Right renal pelvis (tissue), 4 donors: ENCODE results near the gene SLC26A11. TPM values are rescaled to one million over a fixed set of nuclear protein-coding genes. Genes with fewer than 3 reads are reported as not detected.
"Not testable (repeated sequence)": the region's sequence is repeated elsewhere in the genome, so short reads cannot be mapped to it uniquely, and the experiment has no call there.

ENCODE experiments used
- DNase-seq, 4 donors: peaks; one replicate each; pipeline ENCODE4 v3.0.0-alpha.2; 2013; ENCODE audit warnings: low read depth in 4 of 4, low spot score in 3 of 4, missing footprints in 1 of 4
- polyA plus RNA-seq, 4 donors: library from polyadenylated mRNA; unstranded; fragments of 120-200 nt; gene quantifications; one replicate each; pipeline ENCODE4 v1.2.1, GENCODE V29; 2013; ENCODE audit not compliant: insufficient read length in 4 of 4

The SLC26A11 gene
- polyA plus RNA-seq, 4 donors = 22.9 to 28.8 (median 25.7) TPM

GRCh38 chr17:80195671-80196529 is 24.3 kb upstream of the SLC26A11 start:
- DNase-seq = no peak

GRCh38 chr17:80196652-80197051 is 23.6 kb upstream of the SLC26A11 start:
- DNase-seq = no peak

DNA sequence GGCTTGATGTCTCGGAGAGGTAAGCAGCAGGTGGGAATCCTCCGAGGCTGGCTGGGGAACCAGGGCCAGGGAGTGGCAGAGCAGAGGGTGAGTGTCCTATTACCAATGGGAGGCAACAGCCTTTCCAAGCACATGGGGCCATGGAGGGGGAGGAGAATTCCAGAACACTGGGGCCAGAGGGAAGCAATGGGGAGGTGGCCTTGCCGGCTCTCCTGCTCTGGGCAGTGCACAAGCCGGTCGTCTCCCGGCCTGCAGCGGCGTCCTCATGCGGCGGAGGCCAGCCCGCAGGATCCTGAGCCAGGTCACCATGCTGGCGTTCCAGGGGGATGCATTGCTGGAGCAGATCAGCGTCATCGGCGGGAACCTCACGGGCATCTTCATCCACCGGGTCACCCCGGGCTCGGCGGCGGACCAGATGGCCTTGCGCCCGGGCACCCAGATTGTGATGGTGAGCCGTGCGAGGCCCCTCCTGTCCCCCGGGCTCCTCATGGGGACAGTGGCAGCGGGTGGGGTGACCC is 22.0 kb upstream of the SLC26A11 start:
- DNase-seq = no peak

DNA sequence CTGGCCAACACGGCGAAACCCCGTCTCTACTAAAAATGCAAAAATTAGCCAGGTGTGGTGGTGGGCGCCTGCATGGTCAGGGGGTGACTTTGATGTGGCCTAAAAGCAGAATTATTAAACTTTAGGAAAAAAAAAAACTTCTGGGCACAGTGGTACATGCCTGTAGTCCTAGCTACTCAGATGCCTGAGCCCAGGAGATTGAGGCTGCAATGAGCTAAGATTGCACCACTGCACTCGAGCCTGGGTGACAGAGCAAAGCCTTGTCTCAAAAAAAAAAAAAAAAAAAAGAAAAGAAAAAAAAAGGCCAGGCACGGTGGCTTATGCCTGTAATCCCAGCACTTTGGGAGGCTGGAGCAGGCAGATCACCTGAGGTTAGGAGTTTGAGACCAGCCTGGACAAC is 20.9 kb upstream of the SLC26A11 start:
- not testable (repeated sequence) for DNase-seq

DNA sequence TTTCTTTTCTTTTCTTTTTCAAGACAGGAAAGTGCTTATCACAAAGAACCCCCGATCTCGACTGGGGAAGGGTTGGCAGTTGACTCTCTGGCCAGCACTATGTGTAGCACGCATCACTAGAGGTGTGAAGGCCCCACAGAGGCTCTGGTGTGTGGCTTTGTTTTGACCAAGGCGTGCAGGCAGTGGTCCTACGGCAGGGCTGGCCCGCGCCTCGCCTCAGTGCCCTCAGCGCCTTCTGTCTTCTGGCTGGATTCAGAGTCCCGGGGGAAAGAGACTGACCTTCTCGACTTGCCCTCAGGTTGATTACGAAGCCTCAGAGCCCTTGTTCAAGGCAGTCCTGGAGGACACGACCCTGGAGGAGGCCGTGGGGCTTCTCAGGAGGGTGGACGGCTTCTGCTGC is 18.8 kb upstream of the SLC26A11 start:
- no peak for DNase-seq

- DNase-seq = no peak
These were observed 18.0 kb upstream of the SLC26A11 start for GRCh38 chr17:80202197-80202596.

DNA sequence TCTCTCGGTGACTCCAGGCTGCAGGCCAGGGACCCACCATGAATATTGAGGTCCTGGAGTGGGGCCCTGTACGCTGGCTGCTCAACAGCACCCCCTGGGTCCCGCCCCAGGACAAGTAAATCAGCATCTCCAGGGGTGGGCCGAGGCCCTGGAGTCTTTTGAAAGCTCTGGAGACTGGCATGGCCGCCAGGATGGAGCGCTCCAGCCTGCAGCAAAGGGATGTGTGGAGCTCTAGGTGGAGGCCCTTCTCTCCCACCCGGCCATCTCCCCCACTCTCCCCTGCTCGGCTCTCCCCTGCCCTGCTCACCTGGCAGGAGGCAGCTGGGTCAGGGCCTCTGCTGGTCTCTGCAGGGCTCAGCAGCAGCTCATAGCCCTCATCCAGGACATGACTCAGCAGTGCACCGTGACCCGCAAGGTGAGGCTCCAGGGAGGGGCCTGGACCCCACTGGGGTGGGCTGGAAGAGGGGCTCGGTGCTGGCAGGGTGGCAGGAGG is 16.7 kb upstream of the SLC26A11 start:
- DNase-seq = no peak

- DNase-seq = no peak
These were observed 15.4 kb upstream of the SLC26A11 start for GRCh38 chr17:80204626-80205468.

DNA sequence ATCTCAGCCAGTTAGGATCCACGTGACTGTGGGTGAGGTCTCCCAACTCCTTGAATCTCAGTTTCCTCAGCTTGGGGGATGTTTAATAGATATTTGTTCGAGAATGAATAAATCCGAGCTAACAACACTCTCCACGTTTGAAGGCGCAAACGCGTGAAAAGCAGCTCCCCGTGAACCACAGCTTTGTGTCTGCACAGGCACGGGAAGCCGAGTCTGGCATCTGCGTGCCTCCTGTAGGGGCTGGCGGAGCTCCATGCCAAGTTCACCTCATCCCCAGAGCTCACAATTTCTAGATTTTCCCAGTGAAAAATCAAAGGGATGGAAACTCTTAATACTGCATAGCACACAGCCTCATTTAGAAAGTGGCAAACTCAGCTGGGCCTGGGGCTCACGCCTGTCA is 14.4 kb upstream of the SLC26A11 start:
- DNase-seq = no peak

GRCh38 chr17:80208050-80208449 is 12.2 kb upstream of the SLC26A11 start:
- no peak for DNase-seq

DNA sequence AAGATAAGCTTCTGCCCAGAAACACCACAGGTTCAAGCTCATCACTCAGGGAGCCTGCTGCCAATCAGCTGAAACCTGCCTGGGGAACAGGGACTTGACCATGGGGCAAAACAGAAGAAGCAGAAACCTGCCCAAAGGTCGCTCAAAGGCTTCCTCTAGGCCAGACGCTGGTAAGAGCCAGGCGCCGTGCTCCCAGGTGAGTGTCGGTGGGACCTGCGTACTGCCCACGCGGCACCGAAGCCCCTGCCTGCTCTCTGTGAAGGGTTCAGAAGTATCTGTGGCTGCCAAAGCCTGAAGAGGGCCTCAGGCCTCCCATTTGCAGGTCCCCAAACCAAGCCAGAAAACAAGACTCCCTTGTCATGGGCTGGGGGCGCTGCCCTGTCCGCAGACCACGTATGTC is 10.5 kb upstream of the SLC26A11 start:
- no peak for DNase-seq

DNA sequence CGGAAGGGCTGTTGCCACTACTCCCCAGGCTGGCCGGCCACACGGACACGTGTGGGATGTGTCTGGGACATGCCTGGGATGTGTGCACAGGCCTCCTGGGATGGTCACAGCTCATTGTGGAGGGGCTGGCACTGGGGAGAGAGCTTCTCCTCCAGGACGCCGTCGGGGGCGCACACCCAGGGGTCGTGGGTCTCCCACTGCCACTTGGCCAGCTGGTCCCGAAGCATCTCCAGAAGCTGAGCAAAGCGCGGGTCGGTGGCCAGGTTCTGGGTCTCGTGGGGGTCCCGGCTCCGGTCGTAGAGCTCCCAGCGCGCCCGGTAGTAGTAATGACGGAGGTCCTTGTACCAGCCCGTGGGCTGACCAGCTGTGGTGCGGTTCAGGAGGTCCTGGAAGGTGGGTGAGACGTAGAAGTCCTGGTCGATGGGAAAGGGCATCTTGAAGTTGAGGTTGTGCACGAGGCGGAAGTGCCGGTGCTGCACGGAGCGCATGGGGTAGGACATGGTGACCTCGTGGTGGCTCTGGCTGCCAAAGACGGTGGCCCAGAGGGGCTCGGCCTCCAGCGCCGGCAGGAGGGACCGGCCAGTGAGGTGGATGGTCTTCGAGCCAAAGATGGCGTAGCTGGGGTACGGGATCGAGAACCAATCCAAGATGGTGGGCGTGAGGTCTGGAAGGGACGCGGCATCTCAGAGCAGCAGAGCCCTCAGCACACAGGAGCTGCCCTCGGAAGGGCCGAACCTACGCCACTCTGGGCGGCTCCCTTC is 9.7 kb upstream of the SLC26A11 start:
- no peak for DNase-seq

DNA sequence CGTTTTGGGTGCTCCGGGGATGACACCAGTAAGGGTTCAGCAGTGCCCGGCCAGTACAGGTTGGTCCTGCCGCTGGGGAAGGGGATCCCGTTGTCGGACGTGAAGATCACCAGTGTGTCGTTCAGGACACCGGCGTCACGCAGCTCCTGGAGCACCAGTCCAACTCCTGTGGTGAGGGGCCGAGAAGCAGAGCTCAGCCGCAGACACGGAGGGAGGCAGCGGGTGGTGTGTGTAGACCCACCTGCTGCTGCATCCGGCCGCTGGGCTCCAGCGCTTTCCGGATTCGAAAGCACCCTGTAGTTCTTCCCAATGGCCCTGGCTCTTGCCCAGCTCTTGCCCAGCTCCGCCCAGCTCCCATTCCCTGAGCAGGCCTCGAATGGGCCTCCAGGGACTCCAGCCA is 8.1 kb upstream of the SLC26A11 start:
- DNase-seq = no peak

GRCh38 chr17:80212511-80212910 is 7.7 kb upstream of the SLC26A11 start:
- no peak for DNase-seq

DNA sequence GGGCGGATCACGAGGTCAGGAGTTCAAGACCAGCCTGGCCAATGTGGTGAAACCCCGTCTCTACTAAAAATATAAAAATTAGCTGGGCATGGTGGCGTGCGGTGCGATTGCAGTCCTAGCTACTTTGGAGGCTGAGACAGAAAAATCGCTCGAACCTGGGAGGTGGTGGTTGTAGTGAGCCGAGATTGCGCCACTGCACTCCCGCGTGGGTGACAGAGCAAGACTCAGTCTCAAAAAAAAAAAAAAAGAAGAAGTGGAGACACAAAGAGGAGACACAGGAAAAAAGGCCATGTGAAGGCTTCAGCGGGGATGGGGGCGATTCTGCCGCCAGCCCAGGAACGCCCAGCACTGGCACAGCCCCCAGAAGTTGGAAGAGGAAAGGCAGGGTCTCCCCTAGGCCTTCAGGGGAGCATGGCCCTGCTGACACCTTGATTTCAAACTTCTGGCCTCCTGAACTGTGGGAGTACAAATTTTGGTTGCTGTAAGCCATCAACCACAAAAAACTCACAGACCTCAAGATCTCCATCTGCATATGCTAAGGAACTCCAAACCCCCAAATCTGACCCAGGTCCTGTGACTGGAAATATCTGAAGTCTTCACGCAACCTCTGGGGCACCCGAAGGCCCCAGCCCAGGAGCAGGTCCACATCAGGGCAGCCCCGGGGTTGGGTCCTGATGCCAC is 7.1 kb upstream of the SLC26A11 start:
- no peak for DNase-seq

DNA sequence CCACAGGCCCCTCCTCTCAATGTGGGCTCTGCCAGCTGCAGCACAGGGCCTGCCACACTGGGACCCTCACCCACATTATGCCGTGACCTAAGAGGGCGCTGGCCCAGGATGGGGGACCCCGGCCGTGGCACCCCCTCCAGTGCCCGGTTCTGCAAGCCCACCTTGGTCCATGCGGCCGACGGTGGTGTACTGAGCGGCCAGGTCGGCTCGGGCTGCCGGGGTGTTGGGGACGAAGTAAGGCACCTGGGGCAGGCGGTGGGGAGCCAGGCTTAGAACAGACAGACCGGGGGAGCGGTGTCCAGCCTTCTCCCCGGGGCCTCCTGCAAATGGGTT is 6.6 kb upstream of the SLC26A11 start:
- no peak for DNase-seq

DNA sequence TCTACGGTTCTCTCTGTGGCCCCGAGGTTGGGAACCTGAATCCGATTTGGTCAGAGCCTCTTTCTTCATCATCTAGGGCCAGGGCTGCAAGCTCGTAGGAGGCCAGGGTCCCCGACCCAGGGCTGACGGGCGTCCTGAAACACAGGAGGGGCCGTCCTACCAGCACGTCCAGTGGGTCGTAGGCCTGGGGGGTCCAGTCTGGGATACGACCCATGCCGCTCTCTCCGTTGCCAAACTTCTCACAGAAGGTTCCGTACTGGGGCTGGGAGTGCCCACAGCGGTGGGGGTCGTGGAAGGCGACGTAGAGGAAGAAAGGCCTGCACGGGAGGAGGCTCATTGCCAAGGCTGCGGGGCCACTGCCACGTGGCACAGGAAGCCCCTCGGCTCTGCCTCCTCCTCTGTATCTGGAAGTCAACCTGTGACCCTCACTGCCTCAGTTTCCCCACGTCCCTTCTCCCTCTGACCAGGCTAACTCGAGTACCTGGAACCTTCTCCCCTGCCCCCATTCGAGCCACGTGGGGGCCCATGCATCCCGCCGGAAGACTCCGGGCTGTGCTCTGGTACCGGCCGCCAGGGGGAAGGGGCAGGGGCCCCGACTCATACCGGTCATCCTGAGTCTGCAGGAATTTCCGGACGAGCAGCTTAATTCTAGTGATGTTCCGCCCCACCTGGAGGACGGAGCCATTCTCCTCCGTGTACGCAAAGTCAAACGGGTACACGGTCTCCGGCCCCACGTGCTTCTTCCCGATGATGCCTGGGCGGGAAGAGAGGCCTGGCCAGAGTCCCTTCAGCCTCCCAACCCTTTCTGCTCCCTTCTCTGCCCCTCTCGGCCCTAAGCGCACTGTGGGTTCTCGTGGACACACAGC is 6.0 kb upstream of the SLC26A11 start:
- no peak for DNase-seq

DNA sequence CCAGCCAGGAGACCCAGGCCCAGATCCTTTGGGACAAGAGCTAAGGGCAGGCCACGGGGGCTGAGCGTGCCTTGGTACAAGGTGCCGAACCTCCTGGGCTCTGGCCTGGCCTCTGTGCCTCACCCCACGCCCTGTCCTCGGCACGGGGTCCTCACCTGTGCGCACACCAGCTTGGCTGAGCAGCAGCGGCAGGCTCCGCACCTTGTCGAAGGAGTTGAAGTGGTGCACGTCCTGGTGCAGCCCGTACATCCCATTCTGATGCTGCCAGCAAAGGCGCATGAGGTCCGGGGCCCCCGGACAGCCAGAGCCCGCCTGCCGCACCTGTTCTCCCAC is 5.4 kb upstream of the SLC26A11 start:
- no peak for DNase-seq
